Measurements from ENCODE around the gene COX6A1. TPM values are rescaled to one million over a fixed set of nuclear protein-coding genes. Genes with fewer than 3 reads are reported as not detected.

The COX6A1 gene
- total RNA-seq, 1 donor from 2014 or later: 928 TPM

- H3K4me1 ChIP-seq: peaks cover 5% of the 10 kb centered on the region
- intact Hi-C loops (cut with DNase I): no loop called here
- no peak for DNase-seq (ENCODE audit: extremely low spot score in 2 of 2)
- no peak for TF ChIP-seq POLR2A (IDR thresholded peaks at IDR 0.05)
- no peak for TF ChIP-seq POLR2AphosphoS5 (IDR thresholded peaks at IDR 0.05; ENCODE audit: insufficient read depth in 1 of 2, low read depth in 1 of 2)
- TF ChIP-seq CTCF (IDR thresholded peaks at IDR 0.05): no peak
- no peak overlapping the region for H3K4me3 ChIP-seq
- H3K27ac ChIP-seq: no peak overlapping the region
- peaks cover 0 to 6% of the 10 kb centered on the region in 2 donors for H3K36me3 ChIP-seq
- no peaks in the 10 kb centered on the region for H3K9me3 ChIP-seq
- H3K27me3 ChIP-seq: no peaks in the 10 kb centered on the region
These were observed 50.2 kb downstream of the COX6A1 start for GRCh38 chr12:120488057-120488640.

DNA sequence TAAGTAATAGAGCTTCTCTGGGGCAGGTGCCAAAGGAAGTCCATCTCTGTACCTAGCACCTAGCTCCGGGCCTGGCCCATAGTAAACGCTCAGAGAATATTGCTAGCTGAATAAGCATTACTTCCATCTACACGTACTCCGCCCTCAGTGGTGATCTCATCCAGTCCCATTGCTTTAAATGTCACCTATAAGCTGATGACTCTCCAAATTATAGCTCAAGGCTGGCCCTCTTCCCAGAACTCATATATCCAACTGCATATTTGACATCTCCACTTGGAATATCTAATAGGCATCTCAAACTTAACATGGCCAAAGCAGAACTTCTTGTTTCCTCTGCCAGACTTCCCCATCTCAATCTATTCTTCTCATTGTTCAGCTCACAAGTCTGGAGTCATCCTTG is 51.1 kb downstream of the COX6A1 start:
- intact Hi-C loops (cut with DNase I): no loop called here
- Histone ChIP-seq H3K27ac (no peak overlapping the region), H3K36me3 (peaks cover 0 to 6% of the 10 kb centered on the region in 2 donors), H3K9me3 (no peaks in the 10 kb centered on the region), H3K4me3 (no peak overlapping the region), H3K27me3 (no peaks in the 10 kb centered on the region), H3K4me1 (peaks cover 5% of the 10 kb centered on the region)
- DNase-seq (ENCODE audit: extremely low spot score in 2 of 2): no peak
- TF ChIP-seq POLR2A (IDR thresholded peaks at IDR 0.05): no peak
- peak in 1 of 2 donors; percentile 55 for TF ChIP-seq POLR2AphosphoS5 (IDR thresholded peaks at IDR 0.05; ENCODE audit: insufficient read depth in 1 of 2, low read depth in 1 of 2)
- no peak for TF ChIP-seq CTCF (IDR thresholded peaks at IDR 0.05)

GRCh38 chr12:120490325-120490724 is 52.4 kb downstream of the COX6A1 start:
- TF ChIP-seq POLR2A (IDR thresholded peaks at IDR 0.05) (no peak), CTCF (IDR thresholded peaks at IDR 0.05) (no peak), POLR2AphosphoS5 (IDR thresholded peaks at IDR 0.05; ENCODE audit: insufficient read depth in 1 of 2, low read depth in 1 of 2) (no peak)
- H3K27ac ChIP-seq: no peak overlapping the region
- no peaks in the 10 kb centered on the region for H3K9me3 ChIP-seq
- H3K27me3 ChIP-seq: no peaks in the 10 kb centered on the region
- DNase-seq (ENCODE audit: extremely low spot score in 2 of 2): no peak
- H3K4me3 ChIP-seq: no peak overlapping the region
- peaks cover 0 to 6% of the 10 kb centered on the region in 2 donors for H3K36me3 ChIP-seq
- H3K4me1 ChIP-seq: peaks cover 14% of the 10 kb centered on the region
- intact Hi-C loops (cut with DNase I): no loop called here

Other genes starting within 250 kb of the COX6A1 start
- gene GCN1, start 243.4 kb upstream of the COX6A1 start, total RNA-seq: 62.6 TPM
- gene RPLP0, start 237.0 kb upstream of the COX6A1 start, total RNA-seq: 2,837 TPM
- 95.3 TPM for gene PXN, start 172.4 kb upstream of the COX6A1 start, total RNA-seq
- under 0.01 TPM for gene RNU4-2, start 146.2 kb upstream of the COX6A1 start, total RNA-seq
- gene RNU4-1, start 144.9 kb upstream of the COX6A1 start, total RNA-seq: under 0.01 TPM
- gene SIRT4, start 135.8 kb upstream of the COX6A1 start, total RNA-seq: not detected
- not detected for gene PLA2G1B, start 110.3 kb upstream of the COX6A1 start, total RNA-seq
- 3.7 TPM for gene MSI1, start 68.9 kb upstream of the COX6A1 start, total RNA-seq
- 3.9 TPM for gene TRIAP1, start 8.3 kb downstream of the COX6A1 start, total RNA-seq
- gene GATC, start 8.3 kb downstream of the COX6A1 start, total RNA-seq: 15.5 TPM
- 105 TPM for gene SRSF9, start 31.6 kb downstream of the COX6A1 start, total RNA-seq
- gene DYNLL1, start 58.0 kb downstream of the COX6A1 start, total RNA-seq: 318 TPM
- gene COQ5, start 91.0 kb downstream of the COX6A1 start, total RNA-seq: 18.4 TPM
- gene RNF10, start 96.2 kb downstream of the COX6A1 start, total RNA-seq: 161 TPM
- gene POP5, start 143.3 kb downstream of the COX6A1 start, total RNA-seq: 35.6 TPM
- 0.49 TPM for gene CABP1, start 202.5 kb downstream of the COX6A1 start, total RNA-seq
- 33.1 TPM for gene MLEC, start 249.0 kb downstream of the COX6A1 start, total RNA-seq

Measured in vagina (tissue), 2 donors.